Measurements from ENCODE around the gene RPL22.

- TF ChIP-seq POLR2AphosphoS5 (IDR thresholded peaks at IDR 0.05; ENCODE audit: low read depth, low read length): no peak
- no peak for TF ChIP-seq SIN3A (IDR thresholded peaks at IDR 0.05; ENCODE audit: borderline replicate concordance, insufficient read depth, low read length)
These were observed 62.7 kb downstream of the RPL22 start for GRCh38 chr1:6136516-6137220.

Measured in PFSK-1 (cell line).